ENCODE results near the gene SMIM11.
"Not testable (repeated sequence)": the region's sequence is repeated elsewhere in the genome, so short reads cannot be mapped to it uniquely, and the experiment has no call there.

SMIM11 gene

GRCh38 chr21:34363733-34364132, 11.6 kb upstream of the SMIM11 start, which contains the start of gene KCNE2:
Gene KCNE2, plus strand, starts transcription at chr21:34364006. Its CDS starts 6,473 bp downstream, at chr21:34370479.
- no peak for TF ChIP-seq CTCF (IDR thresholded peaks at IDR 0.05; ENCODE audit: insufficient read depth, missing control alignments)
- FAIRE-seq = no peak
- no peak for DNase-seq (ENCODE audit: insufficient read length, low spot score)

GRCh38 chr21:34364921-34365320, 10.4 kb upstream of the SMIM11 start:
- no peak for TF ChIP-seq CTCF (IDR thresholded peaks at IDR 0.05; ENCODE audit: insufficient read depth, missing control alignments)
- DNase-seq (ENCODE audit: insufficient read length, low spot score) (no peak), FAIRE-seq (no peak)

- no peak for DNase-seq (ENCODE audit: insufficient read length, low spot score)
- FAIRE-seq = no peak
Measured at GRCh38 chr21:34365809-34366208, 9.5 kb upstream of the SMIM11 start.

GRCh38 chr21:34367320-34367935, 7.9 kb upstream of the SMIM11 start:
- TF ChIP-seq CTCF (IDR thresholded peaks at IDR 0.05; ENCODE audit: insufficient read depth, missing control alignments) = peak; percentile 66
- no peak for FAIRE-seq

More at GRCh38 chr21:34365809-34366208, 9.5 kb upstream of the SMIM11 start:
- no peak for TF ChIP-seq CTCF (IDR thresholded peaks at IDR 0.05; ENCODE audit: insufficient read depth, missing control alignments)

GRCh38 chr21:34369741-34370140, 5.6 kb upstream of the SMIM11 start:
- no peak for TF ChIP-seq CTCF (IDR thresholded peaks at IDR 0.05; ENCODE audit: insufficient read depth, missing control alignments)
- FAIRE-seq (no peak), DNase-seq (ENCODE audit: insufficient read length, low spot score) (no peak)

More at GRCh38 chr21:34367320-34367935, 7.9 kb upstream of the SMIM11 start:
- DNase-seq (ENCODE audit: insufficient read length, low spot score) = no peak

GRCh38 chr21:34372321-34372720, 3.0 kb upstream of the SMIM11 start:
- DNase-seq (ENCODE audit: insufficient read length, low spot score) (no peak), FAIRE-seq (no peak)

GRCh38 chr21:34374462-34374861, 845 bp upstream of the SMIM11 start:
- not testable (repeated sequence) for DNase-seq (ENCODE audit: insufficient read length, low spot score); FAIRE-seq

More at GRCh38 chr21:34372321-34372720, 3.0 kb upstream of the SMIM11 start:
- TF ChIP-seq CTCF (IDR thresholded peaks at IDR 0.05; ENCODE audit: insufficient read depth, missing control alignments) = no peak

GRCh38 chr21:34375619-34375972, 289 bp downstream of the SMIM11 start:
- not testable (repeated sequence) for FAIRE-seq; DNase-seq (ENCODE audit: insufficient read length, low spot score)

- FAIRE-seq; DNase-seq (ENCODE audit: insufficient read length, low spot score): not testable (repeated sequence)
Measured at GRCh38 chr21:34383138-34383537, 7.8 kb downstream of the SMIM11 start.

GRCh38 chr21:34383724-34384415, 8.6 kb downstream of the SMIM11 start:
- not testable (repeated sequence) for DNase-seq (ENCODE audit: insufficient read length, low spot score); FAIRE-seq

GRCh38 chr21:34400522-34400921, 25.2 kb downstream of the SMIM11 start:
- not testable (repeated sequence) for DNase-seq (ENCODE audit: insufficient read length, low spot score); FAIRE-seq

GRCh38 chr21:34404742-34405141, 29.4 kb downstream of the SMIM11 start:
- not testable (repeated sequence) for FAIRE-seq; DNase-seq (ENCODE audit: insufficient read length, low spot score)

Data from D721Med (cell line).